Keratinocyte (primary cell): ENCODE results near the gene LRRC4C.
"Not testable (repeated sequence)": the region's sequence is repeated elsewhere in the genome, so short reads cannot be mapped to it uniquely, and the experiment has no call there.

Experiments used
- CTCF ChIP-seq, 3 experiments: IDR thresholded peaks in 1 of 3; conservative IDR thresholded peaks in 1 of 3; optimal IDR thresholded peaks in 1 of 3; 2 replicates in 2 of 3; 3 replicates in 1 of 3; pipeline versions ENCODE3 to v1.5.1; 2011; ENCODE audit warnings: low read length in 3 of 3, mild to moderate bottlenecking in 3 of 3, moderate library complexity in 2 of 3, control low read depth in 1 of 3, inconsistent platforms in 1 of 3; ENCODE audit not compliant: insufficient read depth in 2 of 3; ENCODE audit errors: extremely low read depth in 1 of 3
- EZH2 ChIP-seq: IDR thresholded peaks from one replicate; pipeline ENCODE4 v1.6.1; 2012; ENCODE audit warnings: inconsistent platforms, mild to moderate bottlenecking, low read length, moderate library complexity

- TF ChIP-seq CTCF (optimal IDR thresholded peaks at IDR 0.05 in 1 of 3, IDR thresholded peaks at IDR 0.05 in 1 of 3, conservative IDR thresholded peaks at IDR 0.05 in 1 of 3; ENCODE audit: extremely low read depth in 1 of 3, insufficient read depth in 2 of 3, low read length in 3 of 3); EZH2: not testable (repeated sequence)
Measured at GRCh38 chr11:40857754-40858153, 601.7 kb downstream of the LRRC4C start.
